Retinal pigment epithelial cell (primary cell): ENCODE measurements around the gene EIF3D.

ENCODE experiments used
- DNase-seq: peaks from one replicate; pipeline ENCODE4 v3.0.0-alpha.2; 2010; ENCODE audit warnings: low read depth
- H3K4me3 ChIP-seq: 2 replicates; pipeline ENCODE4 v1.5.1; 2011; ENCODE audit warnings: mild to moderate bottlenecking, low read length, control low read depth, moderate library complexity
- CTCF ChIP-seq: conservative IDR thresholded peaks from 2 replicates; pipeline ENCODE4 v1.5.1; 2011; ENCODE audit warnings: low read depth, low read length, control low read depth, inconsistent platforms

The EIF3D gene

GRCh38 chr22:36563001-36563400 is 34.0 kb upstream of the EIF3D start:
- no peak for DNase-seq
- no peak overlapping the region for H3K4me3 ChIP-seq
- TF ChIP-seq CTCF, result peak; percentile 21

GRCh38 chr22:36562261-36562835 is 33.4 kb upstream of the EIF3D start:
- no peak for TF ChIP-seq CTCF
- no peak for DNase-seq
- no peak overlapping the region for H3K4me3 ChIP-seq

- no peak for TF ChIP-seq CTCF
- no peak for DNase-seq
- H3K4me3 ChIP-seq, result no peak overlapping the region
Observed at GRCh38 chr22:36561291-36561811, 32.4 kb upstream of the EIF3D start.

GRCh38 chr22:36560001-36560400 is 31.0 kb upstream of the EIF3D start:
- no peak for DNase-seq
- no peak for TF ChIP-seq CTCF
- no peak overlapping the region for H3K4me3 ChIP-seq

GRCh38 chr22:36554098-36554497 is 25.1 kb upstream of the EIF3D start:
- TF ChIP-seq CTCF, result no peak
- H3K4me3 ChIP-seq, result no peak overlapping the region
- DNase-seq, result no peak

GRCh38 chr22:36552289-36552688 is 23.3 kb upstream of the EIF3D start:
- DNase-seq, result no peak
- no peak for TF ChIP-seq CTCF
- no peak overlapping the region for H3K4me3 ChIP-seq

- H3K4me3 ChIP-seq, result no peak overlapping the region
- TF ChIP-seq CTCF, result no peak
- DNase-seq, result no peak
Observed at GRCh38 chr22:36550701-36551495, 21.9 kb upstream of the EIF3D start.
